Loucy (cell line): Measurements from ENCODE around the gene DNAJB8.

Source experiments
- H2AFZ ChIP-seq: fragments of 200-600 bp; sonication (generic); 2 replicates; pipeline ENCODE4 v1.6.0; 2016; ENCODE audit warnings: antibody characterized with exemption, mild to moderate bottlenecking, low read length, moderate library complexity
- H3F3A ChIP-seq: fragments of 200-600 bp; 2 replicates; pipeline ENCODE4 v1.6.0; 2016; ENCODE audit warnings: antibody characterized with exemption, low read depth, mild to moderate bottlenecking
- H3K27me3 ChIP-seq: fragments of 200-600 bp; sonication (generic); 2 replicates; pipeline ENCODE4 v1.6.1; 2014; ENCODE audit warnings: low read length, mild to moderate bottlenecking; ENCODE audit not compliant: insufficient read depth, poor library complexity, severe bottlenecking
- H3K36me3 ChIP-seq: fragments of 200-600 bp; sonication (generic); 2 replicates; pipeline ENCODE4 v1.6.1; 2016; ENCODE audit warnings: low read length; ENCODE audit not compliant: insufficient read depth
- H3K4me1 ChIP-seq: fragments of 200-600 bp; sonication (generic); 2 replicates; pipeline ENCODE4 v1.5.1; 2014; ENCODE audit warnings: low read length, mild to moderate bottlenecking; ENCODE audit not compliant: insufficient read depth, poor library complexity, severe bottlenecking
- H3K4me2 ChIP-seq: fragments of 200-600 bp; sonication (generic); 2 replicates; pipeline ENCODE4 v1.6.0; 2014; ENCODE audit warnings: antibody characterized with exemption, low read length, low read depth, mild to moderate bottlenecking; ENCODE audit not compliant: poor library complexity, severe bottlenecking
- H3K4me3 ChIP-seq: fragments of 200-600 bp; sonication (generic); 2 replicates; pipeline ENCODE4 v1.5.1; 2014; ENCODE audit warnings: low read length, mild to moderate bottlenecking, mixed read lengths; ENCODE audit not compliant: poor library complexity, severe bottlenecking
- H3K79me2 ChIP-seq: fragments of 200-600 bp; sonication (generic); 2 replicates; pipeline ENCODE4 v1.6.1; 2014; ENCODE audit warnings: low read length; ENCODE audit not compliant: insufficient read depth
- H3K9ac ChIP-seq: fragments of 200-600 bp; sonication (generic); 2 replicates; pipeline ENCODE4 v1.6.0; 2014; ENCODE audit warnings: mild to moderate bottlenecking, low read depth, low read length, moderate library complexity; ENCODE audit not compliant: poor library complexity, severe bottlenecking
- H3K9me2 ChIP-seq: fragments of 200-600 bp; sonication (generic); replicated peaks from 2 replicates; pipeline ENCODE4 v1.6.1; 2016; ENCODE audit warnings: low read depth, low read length, mixed read lengths
- H3K9me3 ChIP-seq: fragments of 200-600 bp; sonication (generic); 2 replicates; pipeline ENCODE4 v1.6.1; 2014; ENCODE audit warnings: mild to moderate bottlenecking, antibody characterized with exemption, low read length, low read depth; ENCODE audit not compliant: insufficient read depth
- H4K20me1 ChIP-seq: fragments of 200-600 bp; sonication (generic); 2 replicates; pipeline ENCODE4 v1.6.0; 2014; ENCODE audit warnings: antibody characterized with exemption, low read length, mild to moderate bottlenecking; ENCODE audit not compliant: insufficient read depth, poor library complexity, severe bottlenecking
- EZH2phosphoT487 ChIP-seq: fragments of 200-600 bp; IDR thresholded peaks from 2 replicates; pipeline ENCODE4 v1.6.1; 2018; ENCODE audit warnings: antibody characterized with exemption, mild to moderate bottlenecking, moderate library complexity, borderline replicate concordance
- TF ChIP-seq, protein P1 (sequence below): fragments of 200-600 bp; sonication (generic); conservative IDR thresholded peaks from 2 replicates; pipeline ENCODE4 v1.5.1; 2014; ENCODE audit warnings: mild to moderate bottlenecking, antibody characterized with exemption, low read length

Gene DNAJB8

DNA sequence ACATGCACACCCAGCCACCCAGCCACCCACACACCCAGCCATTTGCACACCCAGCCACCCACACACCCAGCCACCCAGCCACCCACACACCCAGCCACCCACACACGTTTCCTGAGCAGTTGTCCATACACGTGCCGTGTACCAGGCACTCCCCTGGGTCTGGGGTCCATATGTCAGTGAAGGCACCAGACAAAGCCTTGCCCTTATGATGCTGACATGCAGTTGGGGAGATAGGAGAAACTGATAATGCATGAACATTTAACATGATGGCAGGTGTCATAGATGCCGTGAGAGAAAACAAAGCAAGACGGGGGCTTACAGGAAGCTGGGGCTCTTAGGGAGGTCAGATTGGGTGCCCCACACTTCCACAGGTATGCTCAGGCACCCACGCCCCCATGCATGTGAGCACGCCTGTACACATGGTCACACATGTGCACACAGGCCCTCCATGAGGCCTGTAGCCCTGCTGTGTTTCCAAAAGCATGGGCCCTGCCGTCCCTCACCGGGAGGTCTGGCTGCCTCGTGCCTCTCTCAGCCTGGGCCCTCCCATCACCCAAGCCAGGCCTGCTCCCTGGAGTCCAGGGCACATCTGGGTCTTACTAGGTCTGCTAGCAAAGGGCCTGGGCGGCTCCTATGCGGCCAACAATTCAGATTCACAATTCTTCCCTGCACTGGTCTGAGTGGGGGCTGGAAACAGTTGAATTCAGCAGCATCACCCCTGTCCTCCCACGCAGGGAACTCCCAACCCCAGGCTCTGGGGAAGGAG lies 3.6 kb upstream of the DNAJB8 start:
- no peaks in the 10 kb centered on the region for H3K27me3 ChIP-seq
- H4K20me1 ChIP-seq: no peaks in the 10 kb centered on the region
- peaks cover 3% of the 10 kb centered on the region for H3K4me1 ChIP-seq
- no peaks in the 10 kb centered on the region for H3K36me3 ChIP-seq
- H3K9me2 ChIP-seq: no peaks in the 10 kb centered on the region
- TF ChIP-seq EZH2phosphoT487: no peak
- TF ChIP-seq, protein P1, sequence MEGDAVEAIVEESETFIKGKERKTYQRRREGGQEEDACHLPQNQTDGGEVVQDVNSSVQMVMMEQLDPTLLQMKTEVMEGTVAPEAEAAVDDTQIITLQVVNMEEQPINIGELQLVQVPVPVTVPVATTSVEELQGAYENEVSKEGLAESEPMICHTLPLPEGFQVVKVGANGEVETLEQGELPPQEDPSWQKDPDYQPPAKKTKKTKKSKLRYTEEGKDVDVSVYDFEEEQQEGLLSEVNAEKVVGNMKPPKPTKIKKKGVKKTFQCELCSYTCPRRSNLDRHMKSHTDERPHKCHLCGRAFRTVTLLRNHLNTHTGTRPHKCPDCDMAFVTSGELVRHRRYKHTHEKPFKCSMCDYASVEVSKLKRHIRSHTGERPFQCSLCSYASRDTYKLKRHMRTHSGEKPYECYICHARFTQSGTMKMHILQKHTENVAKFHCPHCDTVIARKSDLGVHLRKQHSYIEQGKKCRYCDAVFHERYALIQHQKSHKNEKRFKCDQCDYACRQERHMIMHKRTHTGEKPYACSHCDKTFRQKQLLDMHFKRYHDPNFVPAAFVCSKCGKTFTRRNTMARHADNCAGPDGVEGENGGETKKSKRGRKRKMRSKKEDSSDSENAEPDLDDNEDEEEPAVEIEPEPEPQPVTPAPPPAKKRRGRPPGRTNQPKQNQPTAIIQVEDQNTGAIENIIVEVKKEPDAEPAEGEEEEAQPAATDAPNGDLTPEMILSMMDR: no peak
- no peak overlapping the region for H3K4me2 ChIP-seq
- no peak overlapping the region for H3K4me3 ChIP-seq
- H3F3A ChIP-seq: no peaks in the 10 kb centered on the region
- H3K79me2 ChIP-seq: no peaks in the 10 kb centered on the region
- no peaks in the 10 kb centered on the region for H3K9me3 ChIP-seq
- H3K9ac ChIP-seq: no peak overlapping the region
- H2AFZ ChIP-seq: no peak overlapping the region

DNA sequence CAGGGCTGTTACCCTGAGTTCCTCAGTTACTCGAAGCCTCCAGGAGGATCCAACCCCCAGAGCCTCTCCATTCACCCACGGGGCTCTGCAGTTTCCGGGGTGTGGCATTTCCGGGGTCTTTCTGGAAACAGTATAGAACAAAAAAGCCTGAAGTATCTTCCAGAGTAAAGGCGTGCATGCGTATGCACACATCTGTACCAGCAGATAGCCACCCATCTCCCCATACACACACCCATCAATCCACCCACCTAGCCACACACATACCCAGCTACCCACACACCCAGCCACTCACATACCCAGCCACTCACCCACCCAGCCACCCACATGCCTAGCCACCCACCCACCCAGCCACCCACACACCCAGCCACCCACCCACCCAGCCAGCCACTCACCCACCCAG lies 2.9 kb upstream of the DNAJB8 start:
- no peaks in the 10 kb centered on the region for H3K27me3 ChIP-seq
- peaks cover 7% of the 10 kb centered on the region for H3K4me1 ChIP-seq
- H3K4me2 ChIP-seq: no peak overlapping the region
- TF ChIP-seq, protein P1: no peak
- TF ChIP-seq EZH2phosphoT487: no peak
- no peaks in the 10 kb centered on the region for H4K20me1 ChIP-seq
- H2AFZ ChIP-seq: no peak overlapping the region
- H3K9me3 ChIP-seq: no peaks in the 10 kb centered on the region
- no peaks in the 10 kb centered on the region for H3K36me3 ChIP-seq
- no peaks in the 10 kb centered on the region for H3F3A ChIP-seq
- no peaks in the 10 kb centered on the region for H3K79me2 ChIP-seq
- no peaks in the 10 kb centered on the region for H3K9me2 ChIP-seq
- H3K4me3 ChIP-seq: no peak overlapping the region
- H3K9ac ChIP-seq: no peak overlapping the region

DNA sequence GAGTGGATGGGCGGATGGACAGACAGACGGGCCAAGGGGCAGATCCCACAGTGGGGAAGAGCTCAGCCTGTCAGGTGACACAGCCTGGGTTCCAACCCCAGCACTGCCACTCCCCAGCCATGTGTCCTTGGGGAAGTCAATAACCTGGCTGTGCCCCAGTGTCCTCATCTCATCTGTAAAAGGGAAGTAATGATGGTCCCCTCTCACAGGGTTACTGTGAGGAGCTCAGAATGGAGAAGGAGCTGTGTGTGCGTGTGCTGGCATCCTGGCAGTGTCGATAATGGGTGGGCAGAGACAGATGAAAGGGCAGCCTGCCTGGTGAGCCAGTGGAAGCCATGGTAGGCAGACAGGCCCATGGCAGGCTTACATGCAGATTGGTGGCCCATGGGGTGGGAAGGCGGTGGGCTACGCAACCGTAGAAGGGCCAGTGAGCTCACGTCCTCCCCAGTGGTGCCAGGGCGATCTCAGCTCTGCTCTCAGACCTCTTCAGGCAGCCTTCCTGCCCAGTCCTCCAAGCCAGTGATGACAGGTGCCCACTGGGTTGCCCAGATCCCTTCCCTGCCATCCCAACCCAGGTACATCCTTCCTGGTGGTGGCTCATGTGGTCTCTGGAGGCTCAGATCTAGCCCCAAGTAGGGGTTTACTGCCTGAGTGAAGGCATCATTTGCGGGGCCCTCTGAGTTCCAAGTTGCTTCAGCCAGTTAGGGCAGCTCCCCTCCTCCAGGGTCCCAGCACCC lies 2.3 kb upstream of the DNAJB8 start:
- Histone ChIP-seq H4K20me1 (no peaks in the 10 kb centered on the region), H3K9me2 (no peaks in the 10 kb centered on the region), H3K4me3 (no peak overlapping the region), H3F3A (no peaks in the 10 kb centered on the region), H3K27me3 (no peaks in the 10 kb centered on the region), H2AFZ (no peak overlapping the region), H3K36me3 (no peaks in the 10 kb centered on the region), H3K9me3 (no peaks in the 10 kb centered on the region), H3K4me1 (peaks cover 8% of the 10 kb centered on the region), H3K9ac (no peak overlapping the region), H3K4me2 (no peak overlapping the region), H3K79me2 (no peaks in the 10 kb centered on the region)
- TF ChIP-seq, protein P1: no peak
- no peak for TF ChIP-seq EZH2phosphoT487
